GM19025 (cell line): Measurements from ENCODE around the gene HTN1.
"Not testable (repeated sequence)": the region's sequence is repeated elsewhere in the genome, so short reads cannot be mapped to it uniquely, and the experiment has no call there.

Experiments used
- ATAC-seq: cut with Tn5 transposase; IDR thresholded peaks from one replicate; pipeline ENCODE4 v1.9.1; 2021; ENCODE audit warnings: mild to moderate bottlenecking, low read depth, moderate library complexity; ENCODE audit not compliant: unreplicated experiment

HTN1 gene

DNA sequence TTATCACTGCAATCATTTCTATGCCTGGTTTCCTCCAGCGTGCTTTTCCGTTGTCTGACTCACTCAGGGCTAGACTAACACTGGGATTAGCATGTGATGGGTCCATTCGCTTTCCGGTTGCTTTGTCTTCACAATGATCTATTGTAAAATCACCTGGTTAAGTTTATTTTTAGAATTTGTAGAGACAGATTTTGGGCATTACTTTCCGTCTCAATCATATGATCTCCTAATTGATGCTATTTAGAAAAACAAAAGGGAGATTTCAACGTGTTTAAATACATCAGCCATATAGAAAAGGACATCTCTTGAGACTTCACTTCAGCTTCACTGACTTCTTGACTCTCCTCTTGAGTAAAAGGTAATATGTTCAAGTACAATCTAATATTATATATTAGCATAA lies at the start of gene HTN1:
Gene HTN1, plus strand, starts transcription at position 301 of the 400 bp plus-strand sequence. CDS start 2,639 bp downstream, outside the sequence.
- ATAC-seq, result not testable (repeated sequence)

DNA sequence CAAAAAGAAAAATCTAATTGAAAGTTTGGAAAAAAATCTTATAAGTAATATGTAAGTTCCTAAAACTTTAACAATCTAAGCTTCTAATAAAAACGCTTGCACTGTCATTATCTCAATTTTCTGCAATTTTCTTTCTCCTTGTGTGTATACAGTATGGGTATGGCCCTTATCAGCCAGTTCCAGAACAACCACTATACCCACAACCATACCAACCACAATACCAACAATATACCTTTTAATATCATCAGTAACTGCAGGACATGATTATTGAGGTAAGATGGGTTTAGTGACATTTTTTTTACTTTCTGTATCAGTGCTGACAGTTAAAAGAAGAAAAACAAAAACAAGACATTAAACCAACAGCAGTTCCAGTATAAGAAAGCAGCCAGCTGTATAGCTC lies 49.5 kb upstream of the HTN1 start:
- no peak for ATAC-seq

DNA sequence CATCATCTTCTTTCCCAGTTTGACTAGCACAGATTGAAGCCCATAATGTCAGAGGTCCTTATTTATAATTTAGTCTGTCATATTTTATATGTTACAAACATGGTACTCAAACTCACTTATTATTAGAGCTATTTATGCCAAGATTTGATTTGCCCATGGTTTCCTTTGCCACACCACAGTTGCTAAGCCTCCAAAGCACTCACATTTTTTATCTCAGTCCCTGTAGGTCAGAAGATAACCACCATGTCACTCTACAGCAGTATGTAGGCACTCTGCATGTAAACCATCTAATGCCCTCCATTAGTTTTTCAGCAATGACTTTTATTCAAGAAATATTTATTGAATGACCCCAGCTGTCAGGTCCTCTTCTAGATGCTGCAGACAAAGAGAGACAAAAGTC lies 47.7 kb upstream of the HTN1 start:
- no peak for ATAC-seq

DNA sequence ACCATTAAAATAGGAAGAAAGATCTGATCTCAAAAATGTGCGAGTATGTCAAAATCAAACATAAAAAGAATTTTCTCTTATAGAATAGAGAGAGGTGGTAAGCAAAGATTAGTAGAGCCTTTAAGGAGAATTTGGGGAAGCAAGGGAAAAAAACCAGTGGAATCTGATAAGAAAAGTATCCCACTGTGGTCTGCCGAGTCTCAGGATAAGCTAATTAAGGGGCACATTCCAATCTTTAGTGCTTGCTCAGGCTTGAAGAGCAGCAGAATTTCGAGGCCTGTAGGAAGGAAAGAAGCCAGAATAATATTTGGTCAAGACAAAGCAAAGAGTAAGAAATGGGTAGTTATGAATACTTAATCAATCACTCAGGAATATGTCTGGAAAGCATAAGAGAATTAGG lies 41.5 kb upstream of the HTN1 start:
- no peak for ATAC-seq

DNA sequence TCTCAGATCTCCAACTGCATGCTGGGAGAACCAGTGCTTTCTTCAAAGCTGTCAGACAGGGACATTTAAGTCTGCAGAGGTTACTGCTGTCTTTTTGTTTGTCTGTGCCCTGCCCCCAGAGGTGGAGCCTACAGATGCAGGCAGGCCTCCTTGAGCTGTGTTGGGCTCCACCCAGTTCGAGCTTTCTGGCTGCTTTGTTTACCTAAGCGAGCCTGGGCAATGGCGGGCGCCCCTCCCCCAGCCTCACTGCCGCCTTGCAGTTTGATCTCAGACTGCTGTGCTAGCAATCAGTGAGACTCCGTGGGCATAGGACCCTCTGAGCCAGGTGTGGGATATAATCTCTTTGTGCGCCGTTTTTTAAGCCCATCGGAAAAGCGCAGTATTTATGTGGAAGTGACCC lies 31.2 kb upstream of the HTN1 start:
- ATAC-seq, result not testable (repeated sequence)

DNA sequence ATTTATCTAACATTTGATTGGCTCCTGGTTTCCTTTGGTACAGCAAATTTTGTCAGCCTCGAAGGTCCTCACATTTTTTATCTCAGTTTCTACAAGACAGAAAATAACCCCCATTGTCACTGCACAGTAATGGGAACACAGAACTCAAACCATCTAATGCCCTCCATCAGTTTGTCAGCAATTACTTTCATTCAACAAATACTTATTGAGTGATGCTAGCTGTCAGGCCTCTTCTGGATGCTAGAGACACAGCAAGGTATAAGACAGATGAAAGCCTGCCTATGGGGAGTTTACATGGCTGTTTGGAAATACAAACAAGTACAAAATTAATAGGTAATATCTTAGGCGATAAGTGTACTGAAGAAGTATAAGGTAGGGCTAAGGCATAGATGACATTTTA lies 27.0 kb upstream of the HTN1 start:
- no peak for ATAC-seq

DNA sequence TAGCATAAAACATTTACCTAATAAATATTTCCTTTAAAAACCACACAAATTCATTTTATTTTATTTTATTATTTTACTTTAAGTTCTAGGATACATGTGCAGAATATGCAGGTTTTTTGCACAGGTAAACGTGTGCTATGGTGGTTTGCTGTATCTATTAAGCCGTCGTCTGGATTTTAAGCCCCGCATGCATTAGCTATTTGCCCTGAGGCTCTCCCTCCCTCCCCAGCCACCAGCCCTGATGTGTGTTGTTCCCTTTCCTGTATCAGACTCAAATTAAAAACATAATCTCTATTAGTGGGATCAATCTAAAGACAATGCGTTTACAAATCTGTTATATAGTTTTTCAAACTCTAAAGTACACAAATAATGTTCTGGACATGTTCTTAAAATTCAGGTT lies 23.2 kb upstream of the HTN1 start:
- ATAC-seq, result no peak

DNA sequence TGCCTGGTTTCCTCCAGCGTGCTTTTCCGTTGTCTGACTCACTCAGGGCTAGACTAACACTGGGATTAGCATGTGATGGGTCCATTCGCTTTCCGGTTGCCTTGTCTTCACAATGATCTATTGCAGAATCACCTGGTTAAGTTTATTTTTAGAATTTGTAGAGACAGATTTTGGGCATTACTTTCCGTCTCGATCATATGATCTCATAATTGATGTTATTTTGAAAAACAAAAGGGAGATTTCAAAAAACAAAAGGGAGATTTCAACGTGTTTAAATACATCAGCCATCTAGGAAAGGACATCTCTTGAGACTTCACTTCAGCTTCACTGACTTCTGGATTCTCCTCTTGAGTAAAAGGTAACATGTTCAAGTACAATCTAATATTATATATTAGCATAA lies 22.1 kb upstream of the HTN1 start, which contains the start of gene HTN3:
Gene HTN3, plus strand, starts transcription at position 301 of the 400 bp plus-strand sequence. CDS start 2,282 bp downstream, outside the sequence.
- ATAC-seq, result not testable (repeated sequence)

DNA sequence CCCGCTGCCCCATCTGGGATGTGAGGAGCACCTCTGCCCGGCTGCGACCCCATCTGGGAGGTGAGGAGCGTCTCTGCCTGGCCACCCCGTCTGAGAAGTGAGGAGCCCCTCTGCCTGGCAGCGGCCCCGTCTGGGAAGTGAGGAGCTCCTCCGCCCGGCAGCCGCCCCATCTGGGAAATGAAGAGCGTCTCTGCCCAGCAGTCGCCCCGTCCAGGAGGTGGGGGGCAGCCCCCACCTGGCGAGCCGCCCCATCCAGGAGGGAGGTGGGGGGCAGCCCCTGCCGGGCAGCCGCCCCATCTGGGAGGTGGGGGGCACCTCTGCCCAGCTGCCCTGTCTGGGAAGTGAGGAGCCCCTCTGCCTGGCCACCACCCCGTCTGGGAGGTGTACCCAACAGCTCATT lies 12.7 kb upstream of the HTN1 start:
- not testable (repeated sequence) for ATAC-seq

DNA sequence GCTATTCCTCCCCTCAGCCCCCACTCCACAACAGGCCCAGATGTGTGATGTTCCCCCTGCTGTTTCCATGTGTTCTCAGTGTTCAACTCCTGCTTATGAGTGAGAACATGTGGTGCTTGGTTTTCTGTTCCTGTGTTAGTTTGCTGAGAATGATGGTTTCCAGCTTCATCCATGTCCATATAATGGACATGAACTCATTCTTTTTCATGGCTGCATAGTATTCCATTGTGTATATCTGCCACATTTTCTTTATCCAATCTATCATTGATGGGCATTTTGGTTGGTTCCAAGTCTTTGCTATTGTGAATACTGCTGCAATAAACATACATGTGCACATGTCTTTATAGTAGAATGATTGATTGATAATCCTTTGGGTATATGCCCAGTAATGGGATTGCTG lies 10.3 kb upstream of the HTN1 start:
- not testable (repeated sequence) for ATAC-seq

DNA sequence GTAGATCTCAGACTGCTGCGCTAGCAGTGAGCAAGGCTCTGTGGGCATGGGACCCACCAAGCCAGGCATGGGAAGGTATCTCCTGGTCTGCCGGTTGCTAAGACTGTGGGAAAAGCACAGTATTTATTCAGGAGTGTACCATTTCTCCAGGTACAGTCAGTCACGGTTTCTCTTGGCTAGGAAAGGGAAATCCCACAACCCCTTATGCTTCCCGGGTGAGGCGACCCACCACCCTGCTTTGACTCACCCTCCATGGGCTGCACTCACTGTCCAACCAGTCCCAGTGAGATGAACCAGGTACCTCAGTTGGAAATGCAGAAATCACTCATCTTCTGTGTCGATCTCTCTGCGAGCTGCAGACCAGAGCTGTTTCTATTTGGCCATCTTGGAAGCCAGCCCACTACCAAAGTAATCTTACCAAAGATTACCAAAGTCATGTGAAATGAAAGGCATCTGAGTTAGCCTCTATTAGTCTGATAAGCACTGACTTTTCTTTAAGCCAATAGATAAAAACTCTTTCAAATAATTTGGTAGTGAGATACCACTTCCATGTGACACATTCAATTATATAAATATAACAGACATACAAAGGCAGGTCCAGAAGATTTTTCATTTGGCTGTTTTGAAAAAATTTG lies 8.5 kb upstream of the HTN1 start:
- no peak for ATAC-seq

DNA sequence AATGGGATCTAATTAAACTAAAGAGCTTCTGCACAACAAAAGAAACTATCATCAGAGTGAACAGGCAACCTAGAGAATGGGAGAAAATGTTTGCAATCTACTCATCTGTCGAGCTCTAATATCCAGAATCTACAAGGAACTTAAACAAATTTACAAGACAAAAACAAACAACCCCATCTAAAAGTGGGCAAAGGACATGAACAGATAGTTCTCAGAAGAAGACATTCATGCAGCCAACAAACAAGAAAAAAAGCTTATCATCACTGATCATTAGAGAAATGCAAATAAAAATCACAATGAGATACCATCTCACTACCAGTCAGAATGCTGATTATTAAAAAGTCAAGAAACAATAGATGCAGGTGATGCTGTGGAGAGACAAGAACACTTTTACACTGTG lies 6.3 kb downstream of the HTN1 start:
- ATAC-seq, result not testable (repeated sequence)

DNA sequence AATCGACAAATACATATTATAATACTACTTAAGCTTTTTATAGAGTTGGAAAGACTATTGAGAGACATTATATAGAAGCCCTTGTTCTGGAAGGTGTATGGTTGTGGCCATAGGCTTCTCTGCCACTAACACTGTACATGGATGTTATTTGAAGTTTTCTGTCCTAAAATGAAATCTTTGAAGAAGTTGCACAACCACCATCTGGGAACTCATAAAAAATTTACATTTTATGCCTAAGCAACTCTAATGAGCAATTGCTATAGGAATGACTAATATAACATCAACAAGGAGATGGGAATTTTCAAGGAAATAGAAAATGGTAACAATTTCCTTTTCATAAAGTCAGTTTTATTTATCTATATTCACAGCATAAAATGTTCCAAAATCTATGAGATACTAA lies 7.4 kb downstream of the HTN1 start:
- no peak for ATAC-seq

DNA sequence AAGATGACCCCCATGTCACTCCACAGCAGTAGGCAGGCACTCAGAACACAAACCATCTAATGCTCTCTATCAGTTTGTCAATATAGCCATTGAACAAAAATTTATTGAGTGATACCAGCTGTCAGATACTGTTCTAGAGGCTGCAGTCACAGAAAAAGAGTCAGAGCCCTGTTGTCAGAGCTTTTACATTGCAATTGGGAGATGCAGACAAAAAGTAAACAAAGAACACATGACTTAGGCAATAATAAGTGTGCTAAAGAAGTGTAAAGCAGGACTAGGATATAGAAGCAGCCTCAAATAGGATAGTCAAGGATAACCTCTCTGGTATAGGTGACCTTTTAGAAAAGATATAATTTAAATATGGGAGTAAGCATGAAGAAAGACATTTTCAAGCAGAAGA lies 8.9 kb downstream of the HTN1 start:
- ATAC-seq, result no peak

DNA sequence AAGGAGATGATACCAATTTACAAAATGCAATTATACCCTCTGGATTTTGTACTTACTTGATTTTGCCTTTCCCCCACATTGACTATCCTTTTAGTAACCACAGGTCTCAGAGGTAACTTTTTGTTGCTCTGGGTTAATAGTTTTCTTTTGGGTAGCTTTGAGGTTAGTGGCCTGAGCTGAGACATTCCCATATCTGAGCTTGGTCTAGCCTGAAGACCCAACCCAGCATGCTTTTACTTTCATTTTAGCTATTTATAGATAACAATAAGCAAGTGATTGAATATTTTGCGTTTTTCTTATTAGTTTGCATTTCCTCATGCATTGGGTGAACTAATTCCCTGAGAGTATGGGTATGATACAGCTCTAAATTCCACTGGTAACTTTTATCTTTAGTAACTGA lies 11.8 kb downstream of the HTN1 start:
- peak; percentile 94 for ATAC-seq

DNA sequence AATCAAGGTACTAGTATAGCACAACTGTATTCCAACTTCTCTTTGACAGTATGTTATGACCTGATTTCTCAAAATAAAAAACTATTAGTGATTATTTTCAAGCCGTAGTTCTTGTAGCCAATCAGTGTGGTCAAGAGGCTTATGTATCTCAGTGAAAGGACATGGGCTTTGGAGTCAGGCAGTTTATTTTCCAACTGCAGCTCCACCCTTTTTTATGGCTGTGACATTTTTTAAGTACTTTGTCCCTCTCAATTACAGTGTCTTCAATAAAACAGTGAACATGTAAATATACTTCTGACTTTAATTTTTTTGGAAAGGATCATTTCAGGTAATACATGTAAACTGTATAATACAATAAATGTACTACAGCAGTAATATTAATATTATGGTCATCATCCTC lies 30.0 kb downstream of the HTN1 start:
- ATAC-seq, result no peak

DNA sequence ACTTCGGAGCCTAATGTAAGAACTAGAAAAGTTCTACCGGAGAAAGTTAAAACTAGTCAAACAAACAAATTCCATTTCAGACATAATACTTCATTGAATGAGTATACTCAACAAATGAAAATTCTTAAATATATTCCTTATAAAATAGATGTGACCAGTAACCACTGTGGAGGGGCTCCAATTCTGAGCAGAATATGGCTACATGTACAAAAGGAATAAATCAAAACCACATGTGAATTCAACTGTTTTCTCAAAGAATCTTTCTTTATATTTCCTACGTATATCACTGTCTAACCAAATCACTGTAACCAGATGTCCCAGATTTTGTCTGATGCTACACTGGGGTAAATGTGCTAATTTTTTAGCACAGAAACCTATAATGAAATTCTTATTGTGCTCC lies 49.0 kb downstream of the HTN1 start:
- no peak for ATAC-seq
